ENCODE measurements around the gene MRTFA. TPM values are rescaled to one million over a fixed set of nuclear protein-coding genes. Genes with fewer than 3 reads are reported as not detected.
"Not testable (repeated sequence)": the region's sequence is repeated elsewhere in the genome, so short reads cannot be mapped to it uniquely, and the experiment has no call there.

Gene MRTFA
- total and polyA plus RNA-seq, 4 donors = 7.5 to 22.0 (median 9.6) TPM

DNA sequence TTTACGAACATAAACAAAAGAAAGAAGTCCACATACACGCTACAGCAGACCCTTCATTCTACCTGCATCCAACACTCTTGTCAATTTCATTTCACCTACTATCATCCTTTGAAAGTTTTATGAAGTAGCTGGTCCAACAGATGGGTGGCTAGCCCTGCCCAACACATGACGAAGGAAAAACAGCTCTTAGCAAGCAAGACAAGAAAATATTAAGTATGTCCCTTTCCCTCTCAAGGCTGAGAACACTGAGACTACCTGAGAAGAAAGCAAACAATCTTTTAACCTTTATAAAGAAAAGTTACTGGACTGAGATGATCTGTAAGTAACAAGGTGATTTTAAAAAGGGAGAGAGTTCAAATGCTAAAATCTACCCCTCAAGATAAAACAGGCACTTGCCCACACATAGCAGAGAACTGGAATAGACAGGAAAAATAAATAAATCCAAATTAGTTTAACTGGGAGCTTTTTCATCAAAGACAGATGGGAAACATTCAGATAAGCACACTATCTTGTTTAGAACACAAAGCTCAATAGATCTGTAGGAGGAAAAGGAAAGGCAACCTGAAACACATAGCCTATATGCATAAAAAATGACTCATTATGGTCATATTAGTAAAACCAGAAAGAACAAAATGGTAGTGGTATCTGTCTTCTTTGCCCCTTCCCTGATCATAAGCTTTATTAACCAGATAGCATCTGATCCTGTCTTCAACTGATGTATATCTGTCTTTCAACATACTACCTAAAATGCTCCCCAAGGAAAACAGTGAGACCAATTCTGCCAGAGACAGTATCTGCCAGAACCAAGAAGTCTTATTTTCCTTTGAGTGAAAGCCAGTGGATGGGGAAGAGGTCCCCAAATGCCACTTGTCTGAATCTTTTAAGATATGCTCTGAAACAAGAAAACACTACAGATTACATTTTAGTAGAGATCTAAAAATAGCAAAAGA is 104.3 kb downstream of the MRTFA start:
- Histone ChIP-seq H3K36me3 (ENCODE audit: control insufficient read depth in 4 of 4, insufficient read depth in 3 of 4, low read depth in 1 of 4, low read length in 3 of 4) (no peaks in the 10 kb centered on the region), H3K4me1 (ENCODE audit: control insufficient read depth in 4 of 4, insufficient read depth in 4 of 4, low read length in 3 of 4) (peaks cover 0 to 2% (median under 1%) of the 10 kb centered on the region in 4 donors), H3K9ac (ENCODE audit: low read depth in 1 of 2, low read length in 2 of 2) (no peak overlapping the region), H3K9me3 (ENCODE audit: control insufficient read depth in 4 of 4, low read length in 3 of 4) (no peaks in the 10 kb centered on the region), H3K27me3 (ENCODE audit: control insufficient read depth in 4 of 4, insufficient read depth in 4 of 4, low read length in 3 of 4) (no peaks in the 10 kb centered on the region), H3K27ac (ENCODE audit: low read depth in 1 of 2, low read length in 2 of 2) (no peak overlapping the region), H3K4me3 (ENCODE audit: low read depth in 1 of 3, low read length in 3 of 3) (no peak overlapping the region)
- DNase-seq (ENCODE audit: low spot score) = no peak
- WGBS = 91% methylated on average over 3 of the region's 3 CpGs
- no peak for TF ChIP-seq HNF4G (IDR thresholded peaks at IDR 0.05)
- TF ChIP-seq MAX (IDR thresholded peaks at IDR 0.05) = no peak
- TF ChIP-seq EGR1 (IDR thresholded peaks at IDR 0.05; ENCODE audit: low read depth in 2 of 2) = no peak
- no peak for TF ChIP-seq FOXA2 (IDR thresholded peaks at IDR 0.05)
- no peak for TF ChIP-seq YY1 (IDR thresholded peaks at IDR 0.05)
- no peak for TF ChIP-seq SP1 (IDR thresholded peaks at IDR 0.05)
- no peak for TF ChIP-seq RXRA (IDR thresholded peaks at IDR 0.05)
- TF ChIP-seq, protein P1, sequence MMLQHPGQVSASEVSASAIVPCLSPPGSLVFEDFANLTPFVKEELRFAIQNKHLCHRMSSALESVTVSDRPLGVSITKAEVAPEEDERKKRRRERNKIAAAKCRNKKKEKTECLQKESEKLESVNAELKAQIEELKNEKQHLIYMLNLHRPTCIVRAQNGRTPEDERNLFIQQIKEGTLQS (IDR thresholded peaks at IDR 0.05) = no peak
- TF ChIP-seq, protein P2, sequence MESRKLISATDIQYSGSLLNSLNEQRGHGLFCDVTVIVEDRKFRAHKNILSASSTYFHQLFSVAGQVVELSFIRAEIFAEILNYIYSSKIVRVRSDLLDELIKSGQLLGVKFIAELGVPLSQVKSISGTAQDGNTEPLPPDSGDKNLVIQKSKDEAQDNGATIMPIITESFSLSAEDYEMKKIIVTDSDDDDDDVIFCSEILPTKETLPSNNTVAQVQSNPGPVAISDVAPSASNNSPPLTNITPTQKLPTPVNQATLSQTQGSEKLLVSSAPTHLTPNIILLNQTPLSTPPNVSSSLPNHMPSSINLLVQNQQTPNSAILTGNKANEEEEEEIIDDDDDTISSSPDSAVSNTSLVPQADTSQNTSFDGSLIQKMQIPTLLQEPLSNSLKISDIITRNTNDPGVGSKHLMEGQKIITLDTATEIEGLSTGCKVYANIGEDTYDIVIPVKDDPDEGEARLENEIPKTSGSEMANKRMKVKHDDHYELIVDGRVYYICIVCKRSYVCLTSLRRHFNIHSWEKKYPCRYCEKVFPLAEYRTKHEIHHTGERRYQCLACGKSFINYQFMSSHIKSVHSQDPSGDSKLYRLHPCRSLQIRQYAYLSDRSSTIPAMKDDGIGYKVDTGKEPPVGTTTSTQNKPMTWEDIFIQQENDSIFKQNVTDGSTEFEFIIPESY (IDR thresholded peaks at IDR 0.05) = no peak
- no peak for TF ChIP-seq GABPA (IDR thresholded peaks at IDR 0.05 in 1 of 2, conservative IDR thresholded peaks at IDR 0.05 in 1 of 2)
- no peak for TF ChIP-seq FOXA1 (IDR thresholded peaks at IDR 0.05)
- no peak for TF ChIP-seq HNF4A (conservative IDR thresholded peaks at IDR 0.05)
- TF ChIP-seq, protein P3, sequence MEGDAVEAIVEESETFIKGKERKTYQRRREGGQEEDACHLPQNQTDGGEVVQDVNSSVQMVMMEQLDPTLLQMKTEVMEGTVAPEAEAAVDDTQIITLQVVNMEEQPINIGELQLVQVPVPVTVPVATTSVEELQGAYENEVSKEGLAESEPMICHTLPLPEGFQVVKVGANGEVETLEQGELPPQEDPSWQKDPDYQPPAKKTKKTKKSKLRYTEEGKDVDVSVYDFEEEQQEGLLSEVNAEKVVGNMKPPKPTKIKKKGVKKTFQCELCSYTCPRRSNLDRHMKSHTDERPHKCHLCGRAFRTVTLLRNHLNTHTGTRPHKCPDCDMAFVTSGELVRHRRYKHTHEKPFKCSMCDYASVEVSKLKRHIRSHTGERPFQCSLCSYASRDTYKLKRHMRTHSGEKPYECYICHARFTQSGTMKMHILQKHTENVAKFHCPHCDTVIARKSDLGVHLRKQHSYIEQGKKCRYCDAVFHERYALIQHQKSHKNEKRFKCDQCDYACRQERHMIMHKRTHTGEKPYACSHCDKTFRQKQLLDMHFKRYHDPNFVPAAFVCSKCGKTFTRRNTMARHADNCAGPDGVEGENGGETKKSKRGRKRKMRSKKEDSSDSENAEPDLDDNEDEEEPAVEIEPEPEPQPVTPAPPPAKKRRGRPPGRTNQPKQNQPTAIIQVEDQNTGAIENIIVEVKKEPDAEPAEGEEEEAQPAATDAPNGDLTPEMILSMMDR (IDR thresholded peaks at IDR 0.05; ENCODE audit: low read depth, low read length, missing input control) = no peak

DNA sequence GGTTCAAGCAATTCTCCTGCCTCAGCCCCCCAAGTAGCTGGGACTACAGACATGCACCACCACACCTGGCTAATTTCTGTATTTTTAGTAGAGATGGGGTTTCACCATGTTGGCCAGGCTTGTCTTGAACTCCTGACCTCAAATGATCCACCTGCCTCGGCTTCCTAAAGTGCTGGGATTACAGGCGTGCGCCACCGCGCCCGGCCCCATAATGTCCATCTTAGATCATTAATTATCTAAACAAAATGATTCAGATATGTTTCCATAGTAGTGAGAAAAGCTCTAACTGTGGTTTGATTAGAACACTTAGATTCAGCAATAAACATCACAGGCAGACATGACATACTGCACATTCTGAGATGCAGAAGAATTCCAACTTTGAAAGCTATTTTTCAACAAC is 106.1 kb downstream of the MRTFA start:
- H3K27ac ChIP-seq (ENCODE audit: low read depth in 1 of 2, low read length in 2 of 2); H3K4me1 ChIP-seq (ENCODE audit: control insufficient read depth in 4 of 4, insufficient read depth in 4 of 4, low read length in 3 of 4); H3K9me3 ChIP-seq (ENCODE audit: control insufficient read depth in 4 of 4, low read length in 3 of 4); H3K9ac ChIP-seq (ENCODE audit: low read depth in 1 of 2, low read length in 2 of 2); DNase-seq (ENCODE audit: low spot score); H3K4me3 ChIP-seq (ENCODE audit: low read depth in 1 of 3, low read length in 3 of 3); H3K27me3 ChIP-seq (ENCODE audit: control insufficient read depth in 4 of 4, insufficient read depth in 4 of 4, low read length in 3 of 4); H3K36me3 ChIP-seq (ENCODE audit: control insufficient read depth in 4 of 4, insufficient read depth in 3 of 4, low read depth in 1 of 4, low read length in 3 of 4): not testable (repeated sequence)
- 98% methylated on average over 6 of the region's 6 CpGs for WGBS

- Histone ChIP-seq H3K36me3 (ENCODE audit: control insufficient read depth in 4 of 4, insufficient read depth in 3 of 4, low read depth in 1 of 4, low read length in 3 of 4) (peaks cover 0 to 2% (median 0%) of the 10 kb centered on the region in 4 donors), H3K27me3 (ENCODE audit: control insufficient read depth in 4 of 4, insufficient read depth in 4 of 4, low read length in 3 of 4) (no peaks in the 10 kb centered on the region), H3K4me1 (ENCODE audit: control insufficient read depth in 4 of 4, insufficient read depth in 4 of 4, low read length in 3 of 4) (peaks cover 0 to 2% (median 1%) of the 10 kb centered on the region in 4 donors), H3K9me3 (ENCODE audit: control insufficient read depth in 4 of 4, low read length in 3 of 4) (no peaks in the 10 kb centered on the region), H3K27ac (ENCODE audit: low read depth in 1 of 2, low read length in 2 of 2) (no peak overlapping the region), H3K4me3 (ENCODE audit: low read depth in 1 of 3, low read length in 3 of 3) (no peak overlapping the region), H3K9ac (ENCODE audit: low read depth in 1 of 2, low read length in 2 of 2) (no peak overlapping the region)
- no peak for DNase-seq (ENCODE audit: low spot score)
- 90% methylated on average over 1 of the region's 1 CpG for WGBS
- TF ChIP-seq FOXA1 (IDR thresholded peaks at IDR 0.05) (no peak), RXRA (IDR thresholded peaks at IDR 0.05) (no peak), JUND (IDR thresholded peaks at IDR 0.05) (no peak), FOXA2 (IDR thresholded peaks at IDR 0.05) (no peak), YY1 (IDR thresholded peaks at IDR 0.05) (no peak)
- TF ChIP-seq, protein P4, sequence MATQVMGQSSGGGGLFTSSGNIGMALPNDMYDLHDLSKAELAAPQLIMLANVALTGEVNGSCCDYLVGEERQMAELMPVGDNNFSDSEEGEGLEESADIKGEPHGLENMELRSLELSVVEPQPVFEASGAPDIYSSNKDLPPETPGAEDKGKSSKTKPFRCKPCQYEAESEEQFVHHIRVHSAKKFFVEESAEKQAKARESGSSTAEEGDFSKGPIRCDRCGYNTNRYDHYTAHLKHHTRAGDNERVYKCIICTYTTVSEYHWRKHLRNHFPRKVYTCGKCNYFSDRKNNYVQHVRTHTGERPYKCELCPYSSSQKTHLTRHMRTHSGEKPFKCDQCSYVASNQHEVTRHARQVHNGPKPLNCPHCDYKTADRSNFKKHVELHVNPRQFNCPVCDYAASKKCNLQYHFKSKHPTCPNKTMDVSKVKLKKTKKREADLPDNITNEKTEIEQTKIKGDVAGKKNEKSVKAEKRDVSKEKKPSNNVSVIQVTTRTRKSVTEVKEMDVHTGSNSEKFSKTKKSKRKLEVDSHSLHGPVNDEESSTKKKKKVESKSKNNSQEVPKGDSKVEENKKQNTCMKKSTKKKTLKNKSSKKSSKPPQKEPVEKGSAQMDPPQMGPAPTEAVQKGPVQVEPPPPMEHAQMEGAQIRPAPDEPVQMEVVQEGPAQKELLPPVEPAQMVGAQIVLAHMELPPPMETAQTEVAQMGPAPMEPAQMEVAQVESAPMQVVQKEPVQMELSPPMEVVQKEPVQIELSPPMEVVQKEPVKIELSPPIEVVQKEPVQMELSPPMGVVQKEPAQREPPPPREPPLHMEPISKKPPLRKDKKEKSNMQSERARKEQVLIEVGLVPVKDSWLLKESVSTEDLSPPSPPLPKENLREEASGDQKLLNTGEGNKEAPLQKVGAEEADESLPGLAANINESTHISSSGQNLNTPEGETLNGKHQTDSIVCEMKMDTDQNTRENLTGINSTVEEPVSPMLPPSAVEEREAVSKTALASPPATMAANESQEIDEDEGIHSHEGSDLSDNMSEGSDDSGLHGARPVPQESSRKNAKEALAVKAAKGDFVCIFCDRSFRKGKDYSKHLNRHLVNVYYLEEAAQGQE (IDR thresholded peaks at IDR 0.05) = no peak
- TF ChIP-seq, protein P1 (IDR thresholded peaks at IDR 0.05) = no peak
- TF ChIP-seq, protein P3 (IDR thresholded peaks at IDR 0.05; ENCODE audit: low read depth, low read length, missing input control) = no peak
Measured at GRCh38 chr22:40529821-40530220, 106.7 kb downstream of the MRTFA start.
